GM18502 (cell line): ENCODE measurements around the gene IKZF5.
A peak's percentile ranks its signal among the peaks of the same experiment; 100 is the strongest.

ENCODE experiments used
- ATAC-seq: cut with Tn5 transposase; IDR thresholded peaks from one replicate; pipeline ENCODE4 v1.9.1; 2021; ENCODE audit warnings: mild to moderate bottlenecking; ENCODE audit not compliant: unreplicated experiment, poor library complexity

Gene IKZF5, protein sequence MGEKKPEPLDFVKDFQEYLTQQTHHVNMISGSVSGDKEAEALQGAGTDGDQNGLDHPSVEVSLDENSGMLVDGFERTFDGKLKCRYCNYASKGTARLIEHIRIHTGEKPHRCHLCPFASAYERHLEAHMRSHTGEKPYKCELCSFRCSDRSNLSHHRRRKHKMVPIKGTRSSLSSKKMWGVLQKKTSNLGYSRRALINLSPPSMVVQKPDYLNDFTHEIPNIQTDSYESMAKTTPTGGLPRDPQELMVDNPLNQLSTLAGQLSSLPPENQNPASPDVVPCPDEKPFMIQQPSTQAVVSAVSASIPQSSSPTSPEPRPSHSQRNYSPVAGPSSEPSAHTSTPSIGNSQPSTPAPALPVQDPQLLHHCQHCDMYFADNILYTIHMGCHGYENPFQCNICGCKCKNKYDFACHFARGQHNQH

DNA sequence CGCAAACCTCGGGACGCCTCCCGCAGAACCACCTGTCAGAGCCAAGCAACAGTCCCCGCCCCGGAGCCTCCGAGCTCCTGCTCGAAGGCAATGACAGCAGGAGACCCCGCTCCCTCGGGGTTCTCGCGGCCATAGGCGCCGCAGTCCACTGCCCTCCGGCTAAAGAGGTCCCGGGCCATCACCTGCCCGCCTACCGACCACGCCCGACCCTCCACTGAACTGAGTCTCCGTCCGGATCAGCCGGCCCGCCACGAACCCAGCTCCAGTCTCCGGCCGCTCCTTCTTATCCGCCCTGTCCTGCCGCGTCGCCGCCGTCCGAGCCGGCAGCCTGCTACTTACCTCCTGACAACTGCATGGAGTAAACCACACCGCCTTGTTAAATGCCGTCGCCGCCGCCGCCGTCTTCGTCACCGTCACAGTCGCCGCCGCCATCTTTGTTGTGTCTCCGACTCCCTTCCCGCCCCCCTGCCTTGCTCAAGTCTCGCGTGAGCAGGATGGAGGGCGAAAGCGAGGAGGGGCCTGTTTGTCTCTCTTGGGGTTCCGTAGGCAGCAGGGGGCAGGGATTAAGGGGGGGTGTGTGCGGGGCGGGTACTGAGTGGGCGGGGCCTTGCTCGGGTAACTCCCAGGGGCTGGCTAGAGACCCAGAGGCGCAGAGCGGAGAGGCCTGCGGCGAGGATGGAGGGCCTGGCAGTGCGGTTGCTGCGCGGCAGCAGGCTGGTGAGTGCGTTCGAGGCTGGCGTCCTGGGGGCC lies at the start of gene IKZF5, which contains the start of gene ACADSB:
Gene IKZF5, minus strand, starts transcription at position 441 of the 750 bp plus-strand sequence. CDS start 10,170 bp downstream, outside the sequence.
Gene ACADSB, plus strand, starts transcription at position 652 of the 750 bp plus-strand sequence. Its CDS starts 24 bp downstream, at position 676.
- peak; percentile 83 for ATAC-seq

DNA sequence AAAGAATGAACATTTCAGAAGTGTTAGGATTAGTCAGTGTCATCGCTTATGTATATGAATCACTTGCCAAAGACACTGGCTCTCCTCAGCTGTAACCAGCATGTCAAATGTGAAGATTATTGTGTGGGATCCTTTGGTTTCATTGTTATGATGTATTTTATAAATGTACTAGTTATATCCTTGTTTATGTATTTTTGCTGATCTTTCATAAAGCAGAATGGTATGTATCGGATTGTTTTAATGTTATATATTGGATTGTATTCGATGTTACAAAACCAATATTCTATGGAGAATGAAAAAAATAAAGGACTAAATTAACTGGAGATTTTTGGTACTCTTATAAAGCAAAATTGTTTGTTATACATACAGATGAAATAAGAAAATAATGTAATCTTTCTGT lies 49.4 kb upstream of the IKZF5 start:
- no peak for ATAC-seq

DNA sequence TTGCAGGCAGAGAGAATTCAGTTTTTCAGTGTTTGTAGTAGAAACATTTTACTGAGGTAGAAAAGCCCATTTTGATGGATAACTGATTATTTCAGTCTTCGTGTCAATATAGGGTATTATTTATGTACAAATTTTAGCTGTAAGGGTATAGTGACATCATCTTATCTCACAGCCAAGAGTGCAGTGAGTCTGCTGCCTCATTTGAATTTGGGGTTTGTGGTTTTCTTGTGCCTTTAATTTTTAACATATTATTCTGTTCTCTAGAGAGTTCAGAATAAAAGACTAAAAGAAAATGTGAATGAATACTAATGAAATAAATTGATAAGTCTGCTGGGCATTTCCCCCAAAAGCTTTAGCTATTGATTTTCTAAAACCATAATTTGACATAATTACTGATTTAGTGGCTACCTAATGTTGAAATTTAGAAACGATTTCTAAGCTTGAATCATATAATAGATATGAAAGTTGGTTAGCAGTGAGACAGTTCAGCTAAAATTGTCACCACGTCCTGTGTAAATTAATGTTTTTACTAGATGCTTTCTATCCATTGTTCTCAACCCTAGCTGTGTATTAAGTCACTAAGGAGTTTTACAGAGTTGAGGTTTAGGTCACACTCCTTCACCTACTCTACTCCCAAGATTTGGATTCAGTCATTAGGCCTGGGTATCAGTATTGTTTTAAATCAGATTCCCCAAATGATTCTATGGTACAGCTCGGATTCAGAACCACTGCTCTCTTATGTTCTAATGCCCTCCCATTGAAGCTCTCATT lies 37.6 kb upstream of the IKZF5 start:
- ATAC-seq: no peak

DNA sequence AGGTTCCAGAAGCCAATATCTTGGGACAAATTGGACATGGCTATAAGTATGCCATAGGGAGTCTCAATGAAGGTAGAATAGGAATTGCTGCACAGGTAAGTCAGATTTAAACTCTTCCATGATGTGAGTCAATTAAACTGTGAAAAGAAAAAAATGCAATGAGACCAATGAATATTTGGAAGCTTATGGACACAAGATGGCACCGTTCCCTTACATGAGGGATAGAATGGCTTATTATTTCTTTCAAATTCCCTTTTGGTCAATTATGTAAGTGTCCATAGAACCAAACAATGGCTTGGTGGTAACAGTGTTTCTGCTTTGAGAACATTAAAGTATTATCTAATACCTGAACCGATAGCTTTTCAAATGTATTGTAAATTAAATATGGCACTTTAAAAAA lies 35.8 kb upstream of the IKZF5 start:
- ATAC-seq: no peak

DNA sequence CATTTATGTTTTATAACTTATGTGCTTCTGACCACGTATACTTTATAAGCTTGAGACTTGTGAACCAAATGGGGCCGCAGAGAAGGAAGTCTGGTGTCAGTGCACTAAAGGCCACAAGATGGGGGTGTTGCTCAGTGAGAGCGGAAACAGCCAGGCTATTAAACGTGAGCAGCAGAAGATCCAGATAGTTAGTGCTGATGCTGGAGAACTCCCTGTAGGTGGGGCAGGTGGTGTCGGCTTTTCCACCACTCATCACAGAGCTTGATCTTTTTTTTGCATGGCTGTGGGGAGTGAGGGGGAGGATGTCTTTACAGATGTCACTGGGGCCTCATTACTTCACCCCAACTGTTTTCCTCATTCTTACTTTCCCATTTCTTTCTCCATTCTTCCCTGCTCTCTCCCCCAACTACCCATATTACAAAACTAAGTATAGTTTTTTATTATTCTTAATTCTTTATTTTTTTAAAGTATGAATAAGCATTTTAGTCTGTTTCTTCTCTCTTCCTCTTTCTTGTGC lies 34.9 kb upstream of the IKZF5 start:
- peak; percentile 76 for ATAC-seq

DNA sequence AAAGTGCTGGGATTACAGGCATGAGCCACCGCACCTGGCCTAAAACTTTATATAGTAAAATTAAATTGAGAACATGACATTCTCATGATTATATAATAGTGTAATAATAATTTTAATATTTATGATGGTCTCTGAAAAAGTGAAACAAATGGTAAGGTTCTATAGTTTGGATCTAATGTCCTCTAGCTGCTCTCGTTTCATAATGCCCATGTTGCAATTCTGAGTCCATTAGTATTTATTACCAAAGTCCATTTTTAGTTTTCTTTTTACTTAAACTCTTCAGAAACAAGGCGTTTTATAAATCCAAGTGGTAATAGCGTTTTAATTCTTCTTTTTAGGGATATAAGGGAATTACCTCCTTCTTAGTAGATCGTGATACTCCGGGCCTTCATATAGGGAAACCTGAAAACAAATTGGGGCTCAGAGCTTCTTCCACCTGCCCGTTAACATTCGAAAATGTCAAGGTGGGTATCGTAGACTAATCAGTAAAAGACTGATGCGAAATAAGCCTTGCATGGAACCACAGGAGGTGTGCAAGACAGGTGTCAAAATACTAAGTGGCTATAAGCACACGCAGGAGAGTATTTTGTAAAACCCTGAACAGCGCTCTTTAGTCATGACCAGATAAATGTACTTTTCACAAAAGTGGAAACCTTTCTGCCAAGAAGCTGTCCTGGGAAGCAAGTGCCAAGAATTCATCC lies 34.3 kb upstream of the IKZF5 start:
- no peak for ATAC-seq

DNA sequence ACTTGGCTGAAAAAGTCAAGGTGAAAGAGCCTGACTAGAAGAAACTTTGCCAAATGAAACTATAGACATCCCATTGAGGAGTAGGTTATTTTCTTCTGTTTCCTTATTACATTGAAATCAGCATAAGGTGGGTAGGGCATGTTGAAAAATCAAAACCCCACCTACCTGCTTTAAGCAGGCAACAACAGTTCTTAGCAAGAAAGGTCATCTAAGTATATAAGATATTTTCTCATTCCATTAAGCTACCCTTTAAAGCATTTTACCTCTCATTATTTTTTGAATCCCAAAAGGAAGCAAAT lies 31.0 kb upstream of the IKZF5 start:
- no peak for ATAC-seq

DNA sequence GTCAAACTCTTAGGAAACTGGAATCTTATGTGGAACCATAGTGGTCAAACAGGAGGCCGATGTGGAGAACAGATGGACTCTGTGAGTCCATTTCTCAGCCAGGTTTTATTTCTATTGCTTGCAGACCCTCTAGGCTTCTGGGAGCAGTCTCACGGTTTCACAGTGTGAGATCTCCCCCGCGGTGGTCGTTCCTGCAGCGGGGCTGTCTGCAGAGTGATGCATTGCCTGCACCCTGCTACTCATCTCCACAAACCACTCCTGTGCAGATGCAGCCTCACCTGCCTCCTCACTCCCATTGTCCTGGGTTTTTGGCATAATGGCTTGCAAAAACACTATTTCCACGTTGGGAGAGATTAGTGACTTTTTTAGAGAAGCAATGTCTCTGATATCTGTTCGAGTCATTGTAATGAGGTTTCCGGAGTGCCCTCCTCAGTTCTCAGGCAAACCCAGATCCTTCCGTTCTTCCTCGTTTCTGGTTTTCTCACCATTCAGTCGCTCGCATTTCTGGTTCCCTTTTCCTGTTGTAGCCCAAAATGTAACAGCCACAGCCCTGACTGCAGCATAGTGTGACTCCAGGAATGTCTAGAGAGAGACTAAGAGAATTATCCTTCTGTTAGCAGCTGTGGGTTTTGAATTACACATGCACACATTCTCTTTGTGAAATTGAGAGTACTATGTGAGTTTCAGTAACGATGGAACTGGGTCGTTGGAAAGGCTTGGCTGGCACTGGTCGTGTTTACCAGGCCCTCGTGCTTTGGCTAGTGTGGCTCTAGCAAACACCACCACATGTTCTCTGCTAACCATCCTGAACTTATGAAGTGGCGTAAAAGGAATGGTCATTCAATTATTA lies 30.4 kb upstream of the IKZF5 start:
- ATAC-seq: no peak

DNA sequence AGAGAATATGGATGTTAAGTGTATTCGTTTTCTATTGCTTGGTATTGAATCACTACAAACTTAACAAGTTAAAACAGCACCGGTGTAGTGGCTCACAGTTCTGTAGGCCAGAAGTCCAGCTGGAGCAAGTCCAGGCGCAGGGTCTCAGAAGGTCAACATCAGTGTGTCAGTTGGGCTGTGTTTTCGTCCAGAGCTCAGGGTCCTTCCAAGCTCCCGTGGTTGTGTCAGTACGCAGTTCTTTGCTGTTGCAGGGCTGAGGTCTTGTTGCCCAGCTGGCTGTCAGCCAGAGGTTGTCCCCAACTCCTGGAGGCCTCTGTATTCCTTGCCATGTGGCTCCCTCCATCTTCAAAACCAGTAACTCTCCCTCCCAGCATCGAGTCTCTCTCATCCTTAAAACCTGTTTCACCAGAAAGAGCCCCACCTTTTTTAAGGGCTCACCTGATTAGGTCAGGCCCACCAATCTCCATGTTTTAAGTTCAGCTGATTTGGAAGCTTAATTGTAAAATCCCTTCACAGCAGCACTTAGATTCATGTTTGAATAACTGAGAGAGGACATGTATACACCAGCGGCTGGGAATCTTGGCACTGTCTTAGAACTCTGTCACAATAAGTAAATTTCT lies 27.0 kb upstream of the IKZF5 start:
- ATAC-seq: no peak

DNA sequence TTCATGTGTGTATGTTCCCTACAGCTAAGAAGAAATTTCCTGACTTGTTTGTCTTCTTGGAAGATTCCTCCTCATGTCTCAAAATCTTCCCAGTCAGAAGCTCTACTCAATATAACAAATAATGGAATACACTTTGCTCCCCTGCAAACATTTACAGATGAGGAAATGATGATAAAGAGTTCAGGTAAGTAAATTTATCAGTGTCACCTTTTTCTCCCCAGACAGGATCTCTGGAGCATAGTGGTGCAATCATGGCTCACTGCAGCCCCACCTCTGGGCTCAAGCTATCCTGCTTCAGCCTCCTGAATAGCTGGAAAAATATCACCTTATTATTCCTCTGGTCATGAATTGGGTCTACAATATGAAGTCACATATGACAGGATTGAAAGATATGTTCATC lies 25.7 kb upstream of the IKZF5 start:
- ATAC-seq: no peak

DNA sequence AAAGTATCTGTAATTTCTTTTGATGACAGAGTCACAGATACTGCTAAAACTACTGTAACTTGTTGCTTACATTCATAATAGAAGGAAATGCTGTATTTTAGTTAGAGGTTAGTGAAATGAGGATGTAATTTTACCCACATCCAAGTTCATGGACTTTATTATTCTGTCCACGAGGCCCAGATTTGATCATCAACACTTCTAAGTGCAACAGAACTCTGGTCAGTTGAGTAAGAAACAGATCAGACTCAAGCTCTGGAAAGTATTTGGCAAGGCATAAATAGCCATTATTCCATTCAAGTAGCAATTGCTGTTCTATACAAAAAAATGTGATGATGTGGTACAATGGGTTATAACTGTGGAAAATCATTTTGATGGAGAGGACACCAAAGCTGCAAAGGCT lies 22.5 kb upstream of the IKZF5 start:
- no peak for ATAC-seq

DNA sequence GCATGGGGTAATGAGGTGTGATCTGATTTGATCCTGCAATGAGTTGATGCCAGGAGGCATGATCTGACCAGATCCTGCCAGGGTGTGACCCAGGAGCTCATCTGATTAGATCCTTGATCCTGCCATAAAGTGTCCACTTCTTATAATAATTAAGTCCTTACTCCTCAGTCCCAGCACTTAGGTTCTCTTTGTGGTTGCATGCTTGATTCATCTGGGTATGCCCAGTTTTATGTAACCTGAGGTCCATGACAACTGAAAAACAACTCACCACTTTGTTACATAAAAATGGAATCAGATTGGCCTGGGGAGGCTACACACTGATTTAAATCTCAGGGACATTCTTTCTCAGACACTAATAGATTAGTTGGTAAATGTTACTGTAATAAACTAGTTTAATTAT lies 19.3 kb upstream of the IKZF5 start:
- no peak for ATAC-seq

DNA sequence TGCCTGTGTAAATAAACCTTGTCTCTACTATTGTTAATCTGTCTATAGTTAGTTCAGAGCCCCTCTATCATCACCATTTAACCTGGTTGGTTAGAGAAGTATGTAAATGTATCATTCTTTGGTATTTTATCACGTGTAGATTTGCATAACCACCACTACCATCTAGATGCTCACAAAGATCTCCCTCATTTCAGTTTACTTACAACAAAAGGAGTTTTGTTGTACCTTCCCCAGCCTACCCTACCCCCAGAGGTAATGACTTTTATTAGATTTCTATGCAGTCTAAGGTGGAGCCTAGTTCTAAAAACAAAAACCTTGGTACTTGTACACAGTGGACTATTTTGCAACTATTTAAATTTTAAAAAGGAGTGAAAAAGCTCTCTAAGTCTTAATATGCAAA lies 17.7 kb upstream of the IKZF5 start:
- no peak for ATAC-seq

DNA sequence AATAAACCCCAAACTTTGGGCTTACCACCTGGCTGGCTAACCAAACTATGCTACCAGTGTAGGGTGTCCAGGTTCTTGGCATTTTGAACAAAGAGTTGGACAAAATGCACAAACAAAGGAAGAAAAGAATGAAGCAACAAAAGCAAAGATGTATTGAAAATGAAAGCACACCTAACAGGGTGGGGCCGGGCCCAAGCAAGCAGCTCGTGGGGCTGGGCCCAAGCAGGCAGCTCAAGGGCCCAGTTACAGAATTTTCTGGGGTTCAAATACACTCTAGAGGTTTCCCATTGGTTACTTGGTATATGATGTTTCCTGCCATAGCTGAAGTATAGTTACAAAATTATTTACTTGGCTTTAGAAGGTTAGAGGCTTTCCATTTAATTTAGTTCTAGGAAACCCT lies 15.9 kb upstream of the IKZF5 start:
- no peak for ATAC-seq

DNA sequence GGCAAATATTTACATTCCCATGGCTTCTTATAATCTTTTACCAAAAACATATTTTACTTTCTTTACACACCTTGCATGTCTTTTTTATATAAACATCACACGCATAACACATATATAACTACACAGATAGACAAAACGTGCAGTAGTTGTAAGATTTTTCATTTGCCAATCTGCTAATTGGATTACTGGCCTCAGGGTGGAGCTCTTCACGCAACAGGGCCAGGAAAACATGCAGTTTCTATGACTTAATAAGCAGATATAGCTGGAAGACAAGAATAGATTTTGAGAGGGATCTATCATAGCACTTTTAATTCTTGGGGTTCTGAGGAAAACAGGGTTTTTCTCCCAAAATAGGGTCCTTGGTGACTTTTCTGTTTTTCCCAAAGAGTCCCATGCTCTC lies 12.9 kb upstream of the IKZF5 start:
- no peak for ATAC-seq

DNA sequence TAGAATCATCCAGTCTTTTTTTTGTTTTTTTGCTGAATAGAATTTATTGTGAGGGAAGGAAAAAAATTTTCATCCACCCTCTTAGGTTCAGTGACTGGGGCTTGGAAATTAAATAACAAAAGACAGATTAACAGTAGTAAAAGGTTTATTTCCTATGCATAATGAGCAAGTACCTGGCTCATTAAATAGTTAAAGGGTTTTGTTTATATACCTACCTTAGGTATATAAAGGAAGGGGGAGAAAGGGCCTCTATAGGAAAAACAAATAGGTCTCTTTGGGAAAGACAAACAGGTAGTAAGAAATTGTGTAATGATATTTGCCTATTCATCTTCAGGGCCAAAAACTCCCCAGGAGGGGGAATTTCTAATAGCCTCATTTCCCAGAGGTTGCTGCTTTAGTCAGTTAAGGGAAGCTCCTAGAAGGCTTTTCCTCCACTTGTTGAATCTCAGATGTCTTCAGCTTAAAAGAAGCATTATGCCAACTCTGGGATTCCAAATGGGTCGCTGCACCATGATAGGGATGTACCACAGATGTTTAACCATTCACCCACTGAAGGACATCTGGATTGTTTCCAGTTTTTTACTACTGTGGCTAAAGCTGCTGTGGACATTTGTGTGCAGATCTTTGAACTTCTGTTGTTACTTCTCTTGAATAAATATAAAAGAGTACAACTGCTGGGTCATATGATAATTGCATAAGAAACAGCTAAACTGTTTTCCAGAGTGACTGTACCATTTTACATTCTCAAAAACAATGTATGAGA lies 11.5 kb upstream of the IKZF5 start:
- ATAC-seq: no peak

DNA sequence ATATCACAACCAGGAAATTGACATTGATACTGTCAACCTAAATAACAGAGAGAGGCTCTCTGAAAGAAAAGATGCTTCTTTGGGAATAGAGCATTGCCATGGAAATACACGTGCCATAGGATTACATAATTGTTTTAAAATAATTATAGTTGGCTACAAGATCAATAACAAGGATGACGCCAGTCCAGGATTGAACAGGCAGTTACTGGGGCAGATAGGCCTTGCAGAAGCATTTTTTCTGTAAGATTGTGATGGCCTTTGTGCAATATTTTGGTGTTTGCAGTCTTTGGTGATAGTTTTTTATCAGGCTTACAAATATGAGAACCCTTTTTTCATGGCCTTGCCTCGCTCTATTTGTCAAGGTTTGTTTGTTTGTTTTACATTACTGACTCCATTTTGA lies 10.7 kb upstream of the IKZF5 start:
- no peak for ATAC-seq

DNA sequence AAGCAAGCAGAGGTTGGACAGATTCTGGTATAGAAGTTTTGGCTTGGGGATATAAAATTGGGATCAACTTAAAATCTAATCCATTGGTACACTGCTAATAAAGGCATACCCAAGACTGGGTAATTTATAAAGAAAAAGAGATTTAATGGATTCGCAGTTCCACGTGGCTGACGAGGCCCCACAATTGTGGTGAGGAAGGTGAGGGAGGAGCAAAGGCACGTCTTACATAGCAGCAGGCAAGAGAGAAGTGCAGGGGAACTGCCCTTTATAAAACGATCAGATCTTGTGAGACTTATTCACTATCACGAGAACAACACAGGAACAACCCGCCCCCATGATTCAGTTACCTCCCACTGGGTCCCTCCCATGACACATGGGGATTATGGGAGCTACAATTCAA lies 9.9 kb upstream of the IKZF5 start:
- ATAC-seq: no peak
